Measurements from ENCODE around the gene KCNQ5. TPM values are rescaled to one million over a fixed set of nuclear protein-coding genes. Genes with fewer than 3 reads are reported as not detected.

Gene KCNQ5
- total and polyA plus RNA-seq, 12 donors = 0.10 to 3.6 (median 0.52) TPM

GRCh38 chr6:72861059-72861458 lies 239.2 kb downstream of the KCNQ5 start:
- Histone ChIP-seq H3K27ac (no peak overlapping the region), H3K4me1 (replicated peaks in 1 of 2) (no peaks in the 10 kb centered on the region)
- TF ChIP-seq POLR2A (IDR thresholded peaks at IDR 0.05) (no peak), CTCF (IDR thresholded peaks at IDR 0.05) (no peak)

DNA sequence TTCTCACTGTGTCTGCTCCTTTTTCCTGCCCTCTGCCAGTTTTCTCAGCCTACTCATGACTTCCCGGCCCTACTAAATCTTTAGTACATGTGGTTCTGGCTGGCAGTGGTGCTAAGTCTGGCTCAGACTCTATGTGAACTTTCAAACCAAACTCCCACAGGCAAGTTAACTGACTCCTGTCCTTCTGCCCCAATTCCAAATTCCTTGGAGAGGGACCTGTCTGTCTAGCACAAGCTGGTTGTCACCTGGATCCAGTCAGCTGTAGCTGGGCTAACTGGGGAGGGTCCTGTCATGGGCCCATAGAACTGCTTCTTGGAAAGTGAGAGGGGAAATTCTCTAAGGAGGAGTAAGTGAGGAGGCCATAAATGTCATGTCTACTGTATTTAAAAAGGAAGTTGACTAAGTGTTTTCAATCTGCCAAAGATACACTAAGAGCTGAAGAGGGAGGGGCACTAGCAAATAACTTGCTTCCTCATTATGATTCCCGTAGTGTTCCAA lies 240.1 kb downstream of the KCNQ5 start:
- Histone ChIP-seq H3K9me3 (replicated peaks in 1 of 3) (no peaks in the 10 kb centered on the region), H3K36me3 (replicated peaks in 1 of 2) (no peaks in the 10 kb centered on the region), H3K27me3 (no peaks in the 10 kb centered on the region), H3K4me1 (replicated peaks in 1 of 2) (no peaks in the 10 kb centered on the region), H3K4me3 (no peak overlapping the region), H3K27ac (no peak overlapping the region)
- 32 to 55% (median 46%) methylated on average over 2 of the region's 2 CpGs for WGBS, 4 donors
- DNase-seq = no peak
- intact Hi-C loops (cut with DNase I) = no loop called here
- TF ChIP-seq CTCF (IDR thresholded peaks at IDR 0.05) = no peak
- no peak for TF ChIP-seq POLR2A (IDR thresholded peaks at IDR 0.05)

More at GRCh38 chr6:72861059-72861458, 239.2 kb downstream of the KCNQ5 start:
- intact Hi-C loops (cut with DNase I) = no loop called here
- H3K4me3 ChIP-seq = no peak overlapping the region
- DNase-seq = no peak
- H3K27me3 ChIP-seq = no peaks in the 10 kb centered on the region
- H3K9me3 ChIP-seq (replicated peaks in 1 of 3) = no peaks in the 10 kb centered on the region
- H3K36me3 ChIP-seq (replicated peaks in 1 of 2) = no peaks in the 10 kb centered on the region
- 27 to 51% (median 43%) methylated on average over 2 of the region's 2 CpGs for WGBS, 4 donors

DNA sequence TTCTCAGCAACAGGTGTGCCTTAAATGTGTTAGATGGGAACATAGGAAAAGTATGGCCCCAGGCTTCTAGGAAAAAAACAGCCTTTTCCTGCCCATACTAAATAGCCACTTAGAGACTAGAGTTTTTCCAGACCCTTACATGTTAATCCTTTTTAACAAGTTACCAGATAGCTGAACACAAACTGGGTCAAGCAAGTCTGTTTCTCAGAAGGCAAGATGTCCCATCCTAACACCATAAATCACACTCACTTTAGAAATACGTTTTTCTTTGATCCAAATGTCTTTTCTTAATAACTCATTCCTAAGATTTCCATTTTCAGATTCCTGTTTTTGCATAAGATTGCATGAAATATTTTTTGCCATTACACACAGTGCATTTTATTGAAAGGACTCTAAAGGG lies 241.3 kb downstream of the KCNQ5 start:
- H3K9me3 ChIP-seq (replicated peaks in 1 of 3) = no peaks in the 10 kb centered on the region
- H3K4me3 ChIP-seq = no peak overlapping the region
- H3K27me3 ChIP-seq = no peaks in the 10 kb centered on the region
- intact Hi-C loops (cut with DNase I) = no loop called here
- DNase-seq = no peak
- 17 to 21% (median 19%) methylated on average over 1 of the region's 1 CpG for WGBS, 4 donors
- H3K36me3 ChIP-seq (replicated peaks in 1 of 2) = no peaks in the 10 kb centered on the region
- TF ChIP-seq POLR2A (IDR thresholded peaks at IDR 0.05) = no peak
- no peaks in the 10 kb centered on the region for H3K4me1 ChIP-seq (replicated peaks in 1 of 2)
- H3K27ac ChIP-seq = no peak overlapping the region

DNA sequence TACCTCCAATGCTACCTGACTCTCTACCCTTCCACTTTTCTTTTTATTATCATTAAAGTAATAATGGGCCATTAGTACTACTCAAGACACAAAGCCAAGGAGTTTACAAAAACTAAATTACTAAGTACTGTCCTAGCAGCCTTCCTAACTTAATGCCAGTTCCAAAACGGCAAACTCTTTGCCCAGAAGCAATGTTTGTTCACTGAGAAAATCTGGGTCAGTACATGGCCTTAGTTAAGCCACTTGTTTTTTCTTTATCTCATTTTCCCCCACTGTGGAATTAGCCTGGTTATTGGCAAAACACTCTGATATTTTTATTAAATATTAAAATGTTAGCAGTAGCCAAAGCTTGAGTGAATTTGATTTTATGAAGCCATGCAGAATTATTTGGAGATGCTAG lies 242.4 kb downstream of the KCNQ5 start:
- TF ChIP-seq POLR2A (IDR thresholded peaks at IDR 0.05) = no peak
- TF ChIP-seq CTCF (IDR thresholded peaks at IDR 0.05) = no peak
- Histone ChIP-seq H3K27ac (no peak overlapping the region), H3K4me3 (no peak overlapping the region), H3K36me3 (replicated peaks in 1 of 2) (no peaks in the 10 kb centered on the region), H3K9me3 (replicated peaks in 1 of 3) (no peaks in the 10 kb centered on the region), H3K27me3 (no peaks in the 10 kb centered on the region), H3K4me1 (replicated peaks in 1 of 2) (no peaks in the 10 kb centered on the region)
- DNase-seq = no peak
- intact Hi-C loops (cut with DNase I) = no loop called here
- WGBS, 4 donors = 33 to 62% (median 42%) methylated on average over 1 of the region's 1 CpG

DNA sequence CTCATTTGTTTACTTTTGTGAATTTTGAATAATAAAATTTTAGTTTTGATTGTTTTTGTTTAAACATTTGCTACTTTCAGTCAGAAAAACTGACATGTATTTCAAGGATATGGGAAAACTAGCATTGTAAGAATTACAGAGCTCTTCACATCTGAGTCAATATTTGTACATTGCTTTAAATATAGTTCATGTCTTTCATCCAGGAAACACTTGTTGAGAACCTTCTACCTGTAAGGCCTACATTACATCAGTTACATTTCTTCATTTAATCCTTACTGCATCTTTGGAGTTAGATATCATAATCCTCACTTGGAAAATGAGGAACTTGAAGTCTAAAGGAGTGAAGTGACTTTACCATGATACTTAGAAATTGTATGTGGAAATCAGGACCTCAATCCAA lies 242.9 kb downstream of the KCNQ5 start:
- DNase-seq = no peak
- Histone ChIP-seq H3K36me3 (replicated peaks in 1 of 2) (no peaks in the 10 kb centered on the region), H3K9me3 (replicated peaks in 1 of 3) (no peaks in the 10 kb centered on the region), H3K4me3 (no peak overlapping the region), H3K4me1 (replicated peaks in 1 of 2) (no peaks in the 10 kb centered on the region), H3K27me3 (no peaks in the 10 kb centered on the region), H3K27ac (no peak overlapping the region)
- intact Hi-C loops (cut with DNase I) = no loop called here
- TF ChIP-seq CTCF (IDR thresholded peaks at IDR 0.05) (no peak), POLR2A (IDR thresholded peaks at IDR 0.05) (no peak)
